ENCODE results near the gene ABCC12. TPM values are rescaled to one million over a fixed set of nuclear protein-coding genes. Genes with fewer than 3 reads are reported as not detected.

ABCC12 gene
- total and polyA plus RNA-seq, 10 of the 15 experiments (the other 5 are each of a cell fraction or from before 2014, with no cell fraction given): 0.02 to 0.03 (median 0.03) TPM; not detected in 6

- RAD21 ChIA-PET (ENCODE audit: unreplicated experiment): interaction anchor here (1.2 kb wide), 1 partner anchor 12 kb away, joined by 4 read pairs; no protein-coding TSS in a partner anchor
- ATAC-seq: no peak
- no peak overlapping the region for H3K9ac ChIP-seq (ENCODE audit: control insufficient read depth, insufficient read depth, low read length)
- in situ Hi-C loops (cut with MboI) (no loop called here), intact Hi-C loops (cut with micrococcal nuclease; ENCODE audit: unreplicated experiment) (no loop called here)
- no peak for FAIRE-seq
- no peaks in the 10 kb centered on the region for H3K36me3 ChIP-seq (ENCODE audit: control insufficient read depth in 2 of 2, insufficient read depth in 2 of 2, low read length in 1 of 2)
- H3K4me3 ChIP-seq: no peak overlapping the region
- no peak overlapping the region for H3K27ac ChIP-seq (ENCODE audit: control insufficient read depth, insufficient read depth)
- no peaks in the 10 kb centered on the region for H3K79me2 ChIP-seq (ENCODE audit: control insufficient read depth, insufficient read depth, low read length)
- no peaks in the 10 kb centered on the region for H3K27me3 ChIP-seq (replicated peaks in 1 of 2; ENCODE audit: control insufficient read depth in 2 of 2, insufficient read depth in 2 of 2, low read length in 1 of 2)
- SMC1A ChIA-PET (ENCODE audit: uncharacterized antibody, unreplicated experiment): interaction anchor here (1.2 kb wide), 1 partner anchor 8 kb away, joined by 4 read pairs; no protein-coding TSS in a partner anchor
- no TSS peak for BruUV-seq (replicated peaks)
- H4K20me1 ChIP-seq (ENCODE audit: control insufficient read depth, insufficient read depth): no peaks in the 10 kb centered on the region
- POLR2A ChIA-PET: no interaction called here
- no peaks in the 10 kb centered on the region for H3K9me3 ChIP-seq (replicated peaks; ENCODE audit: control insufficient read depth, insufficient read depth, low read length)
- no peaks in the 10 kb centered on the region for H3K4me1 ChIP-seq (ENCODE audit: control insufficient read depth, insufficient read depth, low read length)
- CTCF ChIA-PET: no interaction called here
- H2AFZ ChIP-seq (ENCODE audit: control insufficient read depth, low read depth, low read length): no peak overlapping the region
- WGBS (ENCODE audit: insufficient coverage, insufficient replicate concordance, low lambda C conversion rate, missing lambda C conversion rate): 43% methylated on average over 6 of the region's 6 CpGs
- no peak for TF ChIP-seq NFYB (IDR thresholded peaks at IDR 0.05; ENCODE audit: insufficient read depth, low read depth, low read length)
- no peak for TF ChIP-seq NFYA (IDR thresholded peaks at IDR 0.05; ENCODE audit: borderline replicate concordance, low read depth, low read length)
- TF ChIP-seq HSF1 (IDR thresholded peaks at IDR 0.05; ENCODE audit: low read depth, low read length): no peak
- TF ChIP-seq TARDBP (IDR thresholded peaks at IDR 0.05; ENCODE audit: borderline replicate concordance): no peak
- TF ChIP-seq BCL11A (IDR thresholded peaks at IDR 0.05; ENCODE audit: low read depth, low read length): no peak
- no peak for TF ChIP-seq STAT1 (conservative IDR thresholded peaks at IDR 0.05)
- no peak for TF ChIP-seq CHD1 (IDR thresholded peaks at IDR 0.05; ENCODE audit: low read depth, low read length)
- TF ChIP-seq MEF2A (IDR thresholded peaks at IDR 0.05; ENCODE audit: insufficient read depth, low read depth, low read length): no peak
- H3K4me2 ChIP-seq (ENCODE audit: control insufficient read depth, insufficient read depth): no peak overlapping the region
- DNase-seq (ENCODE audit: low read depth, low spot score): no peak
These were observed 24.4 kb downstream of the ABCC12 start for GRCh38 chr16:48131201-48131935.

Data from GM12878 (cell line).